ENCODE data around the gene ZNF474.

Gene ZNF474

GRCh38 chr5:122118356-122118948 lies 10.9 kb upstream of the ZNF474 start:
- no peak for DNase-seq (ENCODE audit: low read depth, low spot score)

GRCh38 chr5:122119205-122119604 lies 10.1 kb upstream of the ZNF474 start:
- no peak for DNase-seq (ENCODE audit: low read depth, low spot score)

GRCh38 chr5:122120493-122120892 lies 8.9 kb upstream of the ZNF474 start:
- DNase-seq (ENCODE audit: low read depth, low spot score): no peak

GRCh38 chr5:122120957-122121356 lies 8.4 kb upstream of the ZNF474 start:
- DNase-seq (ENCODE audit: low read depth, low spot score): no peak

GRCh38 chr5:122121479-122122465 lies 7.6 kb upstream of the ZNF474 start:
- DNase-seq (ENCODE audit: low read depth, low spot score): no peak

- DNase-seq (ENCODE audit: low read depth, low spot score): no peak
Observed at GRCh38 chr5:122124766-122125165, 4.6 kb upstream of the ZNF474 start.

- no peak for DNase-seq (ENCODE audit: low read depth, low spot score)
Observed at GRCh38 chr5:122126177-122126755, 3.1 kb upstream of the ZNF474 start.

- DNase-seq (ENCODE audit: low read depth, low spot score): no peak
Observed at GRCh38 chr5:122126756-122127321, 2.5 kb upstream of the ZNF474 start.

GRCh38 chr5:122130152-122130551 lies 806 bp downstream of the ZNF474 start:
- DNase-seq (ENCODE audit: low read depth, low spot score): no peak

GRCh38 chr5:122137702-122138101 lies 8.4 kb downstream of the ZNF474 start:
- DNase-seq (ENCODE audit: low read depth, low spot score): no peak

GRCh38 chr5:122138356-122138755 lies 9.0 kb downstream of the ZNF474 start:
- no peak for DNase-seq (ENCODE audit: low read depth, low spot score)

- DNase-seq (ENCODE audit: low read depth, low spot score): no peak
Observed at GRCh38 chr5:122140900-122141299, 11.6 kb downstream of the ZNF474 start.

- no peak for DNase-seq (ENCODE audit: low read depth, low spot score)
Observed at GRCh38 chr5:122141751-122142150, 12.4 kb downstream of the ZNF474 start.

GRCh38 chr5:122142480-122143164 lies 13.3 kb downstream of the ZNF474 start:
- no peak for DNase-seq (ENCODE audit: low read depth, low spot score)

GRCh38 chr5:122144236-122144635 lies 14.9 kb downstream of the ZNF474 start:
- DNase-seq (ENCODE audit: low read depth, low spot score): no peak

- DNase-seq (ENCODE audit: low read depth, low spot score): no peak
Observed at GRCh38 chr5:122145906-122146305, 16.6 kb downstream of the ZNF474 start.

GRCh38 chr5:122149321-122150090 lies 20.2 kb downstream of the ZNF474 start:
- DNase-seq (ENCODE audit: low read depth, low spot score): no peak

GRCh38 chr5:122150215-122150614 lies 20.9 kb downstream of the ZNF474 start:
- DNase-seq (ENCODE audit: low read depth, low spot score): no peak

- DNase-seq (ENCODE audit: low read depth, low spot score): no peak
Observed at GRCh38 chr5:122151640-122152039, 22.3 kb downstream of the ZNF474 start.

- DNase-seq (ENCODE audit: low read depth, low spot score): no peak
Observed at GRCh38 chr5:122152266-122152900, 23.0 kb downstream of the ZNF474 start.

Measured in iPS DF 19.7 (cell line).